Muscle of leg (tissue), 11 donors: ENCODE measurements around the gene CA12. TPM values are rescaled to one million over a fixed set of nuclear protein-coding genes. Genes with fewer than 3 reads are reported as not detected.
A peak's percentile ranks its signal among the peaks of the same experiment; 100 is the strongest.

Experiments
- DNase-seq: peaks from one replicate; pipeline ENCODE4 v3.0.0; 2013
- H3K27ac ChIP-seq: one replicate; pipeline ENCODE4 v1.5.1; 2013; ENCODE audit warnings: mild to moderate bottlenecking, low read length, control low read depth
- H3K27me3 ChIP-seq: one replicate; pipeline ENCODE4 v1.6.1; 2013; ENCODE audit warnings: low read length; ENCODE audit not compliant: control insufficient read depth, insufficient read depth
- H3K36me3 ChIP-seq: one replicate; pipeline ENCODE4 v1.6.1; 2013; ENCODE audit warnings: low read length; ENCODE audit not compliant: control insufficient read depth, insufficient read depth
- H3K4me1 ChIP-seq: one replicate; pipeline ENCODE4 v1.6.1; 2013; ENCODE audit warnings: low read length; ENCODE audit not compliant: control insufficient read depth, insufficient read depth
- H3K4me3 ChIP-seq: one replicate; pipeline ENCODE4 v1.5.1; 2013; ENCODE audit warnings: low read length, control low read depth
- H3K9me3 ChIP-seq: replicated peaks from 2 replicates; pipeline ENCODE4 v1.6.1; 2013; ENCODE audit warnings: low read depth, low read length; ENCODE audit not compliant: control insufficient read depth
- WGBS: methylation state at CpG from one replicate; pipeline ENCODE4 v1.1.5; 2013; ENCODE audit warnings: missing lambda C conversion rate; ENCODE audit not compliant: insufficient coverage; 5-methylcytosine and 5-hydroxymethylcytosine counted together
- polyA plus RNA-seq, 8 donors: library from polyadenylated mRNA; unstranded; fragments of 120-200 nt; gene quantifications; one replicate each; pipeline versions ENCODE4 v1.2.1 to v1.2.3, GENCODE V29; 2013; ENCODE audit warnings: inconsistent platforms in 1 of 8, low replicate concordance in 1 of 8; ENCODE audit not compliant: insufficient read length in 8 of 8, insufficient read depth in 1 of 8
- total RNA-seq: library from RNA; stranded (reverse); fragments of 120-200 nt; gene quantifications from one replicate; pipeline ENCODE4 v1.2.4, GENCODE V29; 2013

The CA12 gene
- total and polyA plus RNA-seq, 9 donors: 0.46 to 2.9 (median 1.4) TPM

GRCh38 chr15:63389902-63390670 is 8.4 kb upstream of the CA12 start:
- WGBS: no CpG with 5 or more reads among the region's 6 CpGs
- no peaks in the 10 kb centered on the region for H3K27me3 ChIP-seq

DNA sequence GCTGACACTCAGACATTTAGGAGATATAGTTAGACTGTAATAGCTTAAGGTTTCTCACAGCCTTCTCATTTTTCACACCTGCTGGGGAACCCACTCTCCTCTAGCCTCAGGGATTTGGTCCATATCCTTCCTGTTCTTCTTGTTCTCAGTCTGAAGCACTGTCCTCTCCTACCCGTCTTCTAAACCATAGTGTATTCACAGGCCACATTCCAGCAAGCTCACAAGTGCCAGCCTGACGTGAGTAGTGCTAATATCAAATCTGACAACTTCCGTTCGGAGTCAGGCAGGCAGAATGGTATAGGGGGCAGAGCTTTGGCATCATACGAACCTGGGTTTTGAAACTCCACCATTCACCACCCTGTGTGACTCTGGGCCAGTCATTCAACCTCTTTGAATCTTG is 6.9 kb upstream of the CA12 start:
- Histone ChIP-seq H3K4me1 (no peaks in the 10 kb centered on the region), H3K36me3 (no peaks in the 10 kb centered on the region), H3K4me3 (no peak overlapping the region), H3K9me3 (no peaks in the 10 kb centered on the region), H3K27ac (no peak overlapping the region), H3K27me3 (peaks cover 9% of the 10 kb centered on the region)
- no peak for DNase-seq
- WGBS: 85% methylated on average over 4 of the region's 5 CpGs

More at GRCh38 chr15:63389902-63390670, 8.4 kb upstream of the CA12 start:
- H3K27ac ChIP-seq: no peak overlapping the region
- no peak for DNase-seq
- H3K4me1 ChIP-seq: no peaks in the 10 kb centered on the region
- H3K9me3 ChIP-seq: no peaks in the 10 kb centered on the region
- no peak overlapping the region for H3K4me3 ChIP-seq
- H3K36me3 ChIP-seq: no peaks in the 10 kb centered on the region

GRCh38 chr15:63387748-63388493 is 6.3 kb upstream of the CA12 start:
- Histone ChIP-seq H3K4me1 (no peaks in the 10 kb centered on the region), H3K27me3 (peaks cover 12% of the 10 kb centered on the region), H3K36me3 (no peaks in the 10 kb centered on the region), H3K9me3 (no peaks in the 10 kb centered on the region), H3K27ac (no peak overlapping the region), H3K4me3 (no peak overlapping the region)
- WGBS: 71% methylated on average over 8 of the region's 11 CpGs
- no peak for DNase-seq

DNA sequence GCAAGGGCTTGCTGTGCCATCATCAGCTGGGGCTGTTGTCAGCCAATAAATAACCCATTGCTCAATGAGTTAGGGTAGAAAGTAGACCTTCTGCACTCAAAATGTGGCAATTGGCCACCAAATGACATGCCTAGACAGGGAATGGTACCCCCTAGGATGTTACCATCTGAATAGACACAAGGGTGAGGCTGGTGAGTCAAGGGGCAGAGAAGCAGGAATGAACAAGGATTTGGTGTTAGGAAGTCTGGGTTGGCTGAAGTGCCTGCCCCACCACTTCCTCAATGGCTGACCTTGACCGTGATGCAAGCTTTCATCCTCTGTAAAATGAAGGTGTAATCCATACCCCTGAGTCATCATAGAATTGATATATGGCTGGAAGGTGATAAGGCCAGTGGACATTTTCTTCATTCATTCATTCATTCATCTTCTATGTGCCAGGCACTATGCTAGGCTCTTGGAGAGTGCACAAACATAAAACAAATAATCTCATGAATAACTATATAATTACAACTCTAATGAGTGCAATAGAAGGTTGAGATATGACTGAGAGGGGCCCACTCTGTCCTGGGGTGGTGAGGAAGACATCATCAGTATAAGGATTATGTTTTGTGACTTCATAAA is 4.4 kb upstream of the CA12 start:
- Histone ChIP-seq H3K36me3 (no peaks in the 10 kb centered on the region), H3K27me3 (peaks cover 27% of the 10 kb centered on the region)
- DNase-seq: no peak

GRCh38 chr15:63384906-63385305 is 3.3 kb upstream of the CA12 start:
- DNase-seq: no peak
- no peak overlapping the region for H3K4me3 ChIP-seq
- peaks cover 13% of the 10 kb centered on the region for H3K4me1 ChIP-seq
- WGBS: 15% methylated on average over 1 of the region's 2 CpGs
- no peak overlapping the region for H3K27ac ChIP-seq
- H3K36me3 ChIP-seq: no peaks in the 10 kb centered on the region
- no peaks in the 10 kb centered on the region for H3K9me3 ChIP-seq
- peaks cover 39% of the 10 kb centered on the region for H3K27me3 ChIP-seq

More for the DNA sequence above, 4.4 kb upstream of the CA12 start:
- H3K4me3 ChIP-seq: no peak overlapping the region
- no CpG with 5 or more reads among the region's 1 CpG for WGBS
- H3K4me1 ChIP-seq: peaks cover 9% of the 10 kb centered on the region
- H3K9me3 ChIP-seq: no peaks in the 10 kb centered on the region
- H3K27ac ChIP-seq: no peak overlapping the region

GRCh38 chr15:63382966-63383710 is 1.5 kb upstream of the CA12 start:
- 71% methylated on average over 6 of the region's 10 CpGs for WGBS
- no peak for DNase-seq
- peaks cover 47% of the 10 kb centered on the region for H3K27me3 ChIP-seq
- no peak overlapping the region for H3K27ac ChIP-seq
- H3K9me3 ChIP-seq: no peaks in the 10 kb centered on the region
- H3K4me1 ChIP-seq: peaks cover 15% of the 10 kb centered on the region
- H3K4me3 ChIP-seq: no peak overlapping the region
- no peaks in the 10 kb centered on the region for H3K36me3 ChIP-seq

- Histone ChIP-seq H3K4me3 (peak overlapping the region; percentile 36), H3K27ac (no peak overlapping the region), H3K9me3 (no peaks in the 10 kb centered on the region), H3K4me1 (peaks cover 15% of the 10 kb centered on the region), H3K36me3 (no peaks in the 10 kb centered on the region), H3K27me3 (peaks cover 47% of the 10 kb centered on the region)
- DNase-seq: no peak
- 24% methylated on average over 3 of the region's 14 CpGs for WGBS
Measured at GRCh38 chr15:63380808-63381282, 801 bp downstream of the CA12 start.

DNA sequence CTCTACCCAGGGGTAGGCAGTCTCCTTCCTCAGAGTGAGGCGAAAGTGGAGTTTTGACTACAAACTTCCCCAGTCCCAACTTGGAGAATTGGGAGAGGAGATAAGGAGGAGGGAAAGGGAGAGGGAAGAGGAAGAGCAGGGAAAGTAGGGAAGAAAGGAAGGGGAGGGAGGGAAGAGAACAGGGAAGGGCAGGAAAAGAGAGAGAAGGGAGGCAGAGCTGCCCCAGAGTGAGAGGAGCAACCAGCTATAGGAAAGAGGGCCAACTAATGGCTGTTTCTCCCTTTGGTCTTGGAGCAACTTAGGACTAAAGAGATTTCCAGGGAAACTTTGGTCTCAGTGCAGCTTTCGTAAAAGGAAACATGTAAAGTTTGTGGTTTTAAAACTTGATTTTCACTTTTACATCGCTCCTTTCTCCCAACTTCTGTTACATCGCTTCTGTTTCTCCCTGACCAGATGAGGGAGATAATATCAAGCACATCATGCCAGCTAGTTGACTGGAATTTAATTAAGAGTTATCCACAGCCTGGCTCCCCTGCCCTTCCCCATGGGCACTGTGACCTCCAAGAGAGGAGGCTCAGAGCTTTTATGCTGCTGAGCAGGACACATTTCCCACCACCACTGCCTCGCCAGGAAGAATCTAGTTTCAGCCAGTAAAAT is 1.4 kb downstream of the CA12 start:
- 38% methylated on average over 1 of the region's 5 CpGs for WGBS
- peak; percentile 33 for DNase-seq
- Histone ChIP-seq H3K4me3 (no peak overlapping the region), H3K9me3 (no peaks in the 10 kb centered on the region), H3K4me1 (peaks cover 16% of the 10 kb centered on the region), H3K36me3 (no peaks in the 10 kb centered on the region), H3K27ac (no peak overlapping the region), H3K27me3 (peaks cover 47% of the 10 kb centered on the region)

GRCh38 chr15:63379492-63380150 is 2.0 kb downstream of the CA12 start:
- Histone ChIP-seq H3K4me1 (peaks cover 22% of the 10 kb centered on the region), H3K4me3 (no peak overlapping the region)

More at GRCh38 chr15:63379492-63380150, 2.0 kb downstream of the CA12 start:
- DNase-seq: no peak
- Histone ChIP-seq H3K27me3 (peaks cover 45% of the 10 kb centered on the region), H3K36me3 (no peaks in the 10 kb centered on the region), H3K27ac (no peak overlapping the region), H3K9me3 (no peaks in the 10 kb centered on the region)
- 87% methylated on average over 2 of the region's 2 CpGs for WGBS
